ENCODE measurements around the gene KRTAP4-11.
"Not testable (repeated sequence)": the region's sequence is repeated elsewhere in the genome, so short reads cannot be mapped to it uniquely, and the experiment has no call there.

KRTAP4-11 gene

DNA sequence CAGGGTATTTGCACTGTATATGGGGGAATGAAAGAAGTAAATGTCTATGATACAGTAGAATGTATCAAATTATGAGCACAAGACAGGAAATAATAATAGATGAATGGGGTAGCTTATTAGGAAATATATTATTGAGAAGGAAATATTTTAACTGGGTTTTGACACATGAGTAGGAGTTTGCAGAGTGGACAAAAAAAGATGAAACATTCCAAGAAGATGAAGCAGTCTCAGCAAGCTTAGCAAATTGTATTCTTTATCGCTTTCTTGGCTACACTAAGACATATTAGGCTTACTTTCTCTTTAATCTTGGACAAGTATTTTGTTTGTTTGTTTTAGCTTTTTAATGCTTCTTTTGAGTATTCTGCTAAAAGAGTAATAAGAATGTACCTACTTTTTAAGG lies 14.3 kb downstream of the KRTAP4-11 start:
- TF ChIP-seq, protein P1, sequence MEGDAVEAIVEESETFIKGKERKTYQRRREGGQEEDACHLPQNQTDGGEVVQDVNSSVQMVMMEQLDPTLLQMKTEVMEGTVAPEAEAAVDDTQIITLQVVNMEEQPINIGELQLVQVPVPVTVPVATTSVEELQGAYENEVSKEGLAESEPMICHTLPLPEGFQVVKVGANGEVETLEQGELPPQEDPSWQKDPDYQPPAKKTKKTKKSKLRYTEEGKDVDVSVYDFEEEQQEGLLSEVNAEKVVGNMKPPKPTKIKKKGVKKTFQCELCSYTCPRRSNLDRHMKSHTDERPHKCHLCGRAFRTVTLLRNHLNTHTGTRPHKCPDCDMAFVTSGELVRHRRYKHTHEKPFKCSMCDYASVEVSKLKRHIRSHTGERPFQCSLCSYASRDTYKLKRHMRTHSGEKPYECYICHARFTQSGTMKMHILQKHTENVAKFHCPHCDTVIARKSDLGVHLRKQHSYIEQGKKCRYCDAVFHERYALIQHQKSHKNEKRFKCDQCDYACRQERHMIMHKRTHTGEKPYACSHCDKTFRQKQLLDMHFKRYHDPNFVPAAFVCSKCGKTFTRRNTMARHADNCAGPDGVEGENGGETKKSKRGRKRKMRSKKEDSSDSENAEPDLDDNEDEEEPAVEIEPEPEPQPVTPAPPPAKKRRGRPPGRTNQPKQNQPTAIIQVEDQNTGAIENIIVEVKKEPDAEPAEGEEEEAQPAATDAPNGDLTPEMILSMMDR (IDR thresholded peaks at IDR 0.05; ENCODE audit: control insufficient read depth, insufficient read depth, low read depth, low read length, missing control alignments): no peak
- no peak for DNase-seq (ENCODE audit: low read depth)
- H3K4me3 ChIP-seq (ENCODE audit: control insufficient read depth, low read depth, low read length): no peak overlapping the region

DNA sequence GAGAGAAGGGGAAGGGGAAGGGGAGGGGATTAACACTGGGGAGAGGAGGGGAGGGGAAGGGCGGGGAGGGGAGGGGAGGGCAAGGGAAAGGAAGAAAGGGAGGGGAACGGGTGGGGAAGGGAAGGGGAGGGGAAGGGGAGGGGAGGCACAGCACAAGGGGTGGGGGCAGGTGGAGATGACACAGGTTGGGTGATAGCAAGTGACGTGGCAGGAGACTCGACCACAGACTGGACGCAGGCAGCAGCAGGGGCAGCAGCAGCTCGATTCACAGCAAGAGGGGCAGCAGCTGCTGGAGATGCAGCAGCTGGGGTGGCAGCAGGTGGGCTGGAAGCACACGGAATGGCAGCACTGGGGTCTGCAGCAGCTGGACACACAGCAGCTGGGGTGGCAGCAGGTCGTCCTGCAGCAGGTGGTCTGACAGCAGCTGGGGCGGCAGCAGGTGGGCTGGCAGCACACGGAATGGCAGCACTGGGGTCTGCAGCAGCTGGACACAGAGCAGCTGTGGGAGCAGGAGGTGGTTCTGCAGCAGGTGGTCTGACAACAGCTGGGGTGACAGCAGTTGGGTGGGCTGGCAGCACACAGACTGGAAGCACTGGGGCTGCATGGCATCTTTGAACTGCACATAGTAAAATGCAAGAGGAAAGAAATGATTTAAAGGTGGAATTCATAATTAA lies 16.4 kb downstream of the KRTAP4-11 start, which contains the start of gene KRTAP4-16:
KRTAP4-16 (minus strand) TSS at position 624 of the 674 bp plus-strand sequence; CDS start at position 624, 0 bp downstream.
- no peak for DNase-seq (ENCODE audit: low read depth)
- H3K4me3 ChIP-seq (ENCODE audit: control insufficient read depth, low read depth, low read length): peak within 1 kb of the TSS; percentile 12
- TF ChIP-seq, protein P1 (IDR thresholded peaks at IDR 0.05; ENCODE audit: control insufficient read depth, insufficient read depth, low read depth, low read length, missing control alignments): no peak

DNA sequence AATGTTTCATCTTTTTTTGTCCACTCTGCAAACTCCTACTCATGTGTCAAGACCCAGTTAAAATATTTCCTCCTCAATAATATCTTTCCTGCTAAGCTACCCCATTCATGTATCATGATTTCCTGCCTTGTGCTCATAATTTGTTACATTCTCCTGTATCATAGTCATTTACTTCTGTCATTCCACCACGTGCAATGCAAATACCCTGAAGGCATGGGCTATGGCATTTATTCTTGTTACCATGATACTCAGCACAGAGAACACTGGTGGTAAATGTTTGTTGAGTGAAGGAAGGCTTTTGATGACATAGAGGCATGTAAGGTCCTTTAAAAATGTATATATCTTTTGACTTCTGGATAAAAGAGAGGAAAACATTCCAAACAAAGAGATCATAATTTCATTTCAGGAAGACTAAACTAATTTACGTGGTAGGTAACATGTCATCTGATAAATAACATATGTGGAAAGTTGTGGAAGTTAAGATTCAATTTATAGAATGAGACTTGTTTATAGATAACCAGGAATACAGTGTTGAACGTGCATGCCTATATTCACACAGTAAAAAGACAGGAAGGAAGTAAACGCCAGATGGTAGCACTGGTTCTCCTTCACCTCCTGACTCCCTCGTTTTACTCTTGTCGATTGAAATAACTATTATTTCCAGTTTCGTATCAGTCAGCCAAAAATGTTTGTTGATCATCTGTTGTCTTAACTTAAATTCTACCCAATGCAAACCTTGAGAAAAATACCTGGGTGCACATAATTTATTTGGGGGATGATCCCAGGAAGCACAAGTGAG lies 18.3 kb downstream of the KRTAP4-11 start:
- peak; percentile 55 for DNase-seq (ENCODE audit: low read depth)
- H3K4me3 ChIP-seq (ENCODE audit: control insufficient read depth, low read depth, low read length): not testable (repeated sequence)

DNA sequence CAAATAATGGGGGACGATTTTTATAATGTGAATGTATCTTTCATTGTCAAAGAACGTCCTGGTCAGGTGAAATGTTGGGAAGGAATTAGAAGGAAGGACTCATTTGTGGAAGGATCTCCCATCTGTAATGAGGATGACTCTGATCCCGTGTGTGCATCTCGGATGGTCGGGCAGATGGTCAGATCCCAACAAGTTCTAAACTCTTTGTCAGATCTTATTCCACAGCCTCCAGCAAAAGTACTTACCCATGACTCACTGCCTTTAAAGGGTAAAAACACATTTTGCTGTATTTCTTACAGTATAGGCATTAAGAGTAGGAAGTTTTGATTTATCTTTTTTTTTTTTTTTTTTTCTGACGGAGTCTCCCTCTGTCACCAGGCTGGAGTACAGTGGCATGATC lies 19.7 kb downstream of the KRTAP4-11 start:
- no peak for DNase-seq (ENCODE audit: low read depth)
- H3K4me3 ChIP-seq (ENCODE audit: control insufficient read depth, low read depth, low read length): no peak overlapping the region
- TF ChIP-seq, protein P1 (IDR thresholded peaks at IDR 0.05; ENCODE audit: control insufficient read depth, insufficient read depth, low read depth, low read length, missing control alignments): no peak

DNA sequence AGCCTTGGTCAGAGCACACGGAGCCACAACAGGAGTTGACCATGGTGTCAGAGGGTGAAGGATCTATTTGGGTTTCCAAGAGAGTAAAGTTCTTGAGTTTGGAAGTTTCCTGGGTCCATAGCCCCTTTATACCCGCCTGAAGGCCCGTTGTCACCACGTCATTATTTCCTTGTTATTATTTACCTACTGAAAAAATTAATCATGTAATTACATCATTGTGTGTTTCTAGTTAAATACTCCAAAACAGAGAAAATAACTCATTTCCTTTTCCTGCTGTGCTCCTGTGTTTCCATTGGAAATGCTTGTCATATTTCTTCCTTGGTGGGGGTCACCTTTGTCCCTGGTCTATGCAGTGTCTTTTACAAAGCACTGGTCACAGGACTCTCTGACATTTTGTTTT lies 20.1 kb downstream of the KRTAP4-11 start, which contains the start of gene KRTAP4-8:
KRTAP4-8 (minus strand) TSS at position 101 of the 400 bp plus-strand sequence; CDS start at position 43, 58 bp downstream.
- no peak within 1 kb of the TSS for H3K4me3 ChIP-seq (ENCODE audit: control insufficient read depth, low read depth, low read length)
- TF ChIP-seq, protein P1 (IDR thresholded peaks at IDR 0.05; ENCODE audit: control insufficient read depth, insufficient read depth, low read depth, low read length, missing control alignments): no peak
- DNase-seq (ENCODE audit: low read depth): no peak

DNA sequence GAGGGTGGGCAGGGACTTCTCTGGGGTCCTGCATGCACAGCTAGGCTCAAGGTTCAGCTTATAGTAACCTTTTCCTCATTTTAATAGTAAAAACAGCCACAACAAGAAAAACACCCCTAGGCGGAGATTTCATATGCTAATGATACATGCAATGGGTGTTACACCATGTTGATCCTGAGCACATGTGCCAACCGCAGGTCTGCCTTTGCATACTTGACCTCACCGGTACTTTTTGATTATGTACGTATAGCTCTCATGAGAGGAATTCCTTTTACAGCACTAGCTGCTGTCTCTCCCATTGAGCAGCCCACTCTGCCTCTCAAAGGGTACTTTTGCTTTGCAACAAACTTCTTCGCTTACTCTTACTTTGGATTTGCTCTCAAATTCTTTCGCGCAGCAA lies 22.1 kb downstream of the KRTAP4-11 start:
- DNase-seq (ENCODE audit: low read depth): no peak
- H3K4me3 ChIP-seq (ENCODE audit: control insufficient read depth, low read depth, low read length): no peak overlapping the region
- TF ChIP-seq, protein P1 (IDR thresholded peaks at IDR 0.05; ENCODE audit: control insufficient read depth, insufficient read depth, low read depth, low read length, missing control alignments): no peak

DNA sequence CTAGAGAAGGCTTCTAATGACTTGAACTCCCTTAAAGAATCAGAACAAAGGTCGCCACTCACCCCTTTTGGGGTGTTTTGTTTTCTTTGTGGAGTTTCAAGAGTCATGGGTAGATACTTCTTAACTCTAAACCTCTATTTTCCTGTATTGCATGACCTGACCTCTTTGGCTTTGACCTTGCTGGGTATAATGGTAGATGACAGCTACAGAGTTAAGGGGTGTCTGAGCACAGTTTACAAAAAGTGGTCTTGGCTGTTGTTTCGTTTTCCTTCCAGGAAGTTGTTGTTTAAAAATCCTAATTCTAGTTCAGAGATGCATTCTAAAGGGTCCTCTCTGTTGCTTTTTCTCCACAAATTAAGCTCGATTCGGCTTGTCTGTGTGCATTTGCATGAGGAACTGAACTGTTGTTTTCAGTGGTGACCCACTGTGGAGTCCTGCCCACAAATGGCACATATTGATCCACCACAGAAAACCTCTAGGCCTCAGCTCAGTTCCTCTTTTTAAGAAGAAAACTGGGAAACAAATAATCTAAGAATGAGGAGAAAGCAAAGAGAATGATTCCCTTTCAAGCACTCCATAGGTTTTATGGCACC lies 29.3 kb downstream of the KRTAP4-11 start:
- H3K4me3 ChIP-seq (ENCODE audit: control insufficient read depth, low read depth, low read length); DNase-seq (ENCODE audit: low read depth): not testable (repeated sequence)

DNA sequence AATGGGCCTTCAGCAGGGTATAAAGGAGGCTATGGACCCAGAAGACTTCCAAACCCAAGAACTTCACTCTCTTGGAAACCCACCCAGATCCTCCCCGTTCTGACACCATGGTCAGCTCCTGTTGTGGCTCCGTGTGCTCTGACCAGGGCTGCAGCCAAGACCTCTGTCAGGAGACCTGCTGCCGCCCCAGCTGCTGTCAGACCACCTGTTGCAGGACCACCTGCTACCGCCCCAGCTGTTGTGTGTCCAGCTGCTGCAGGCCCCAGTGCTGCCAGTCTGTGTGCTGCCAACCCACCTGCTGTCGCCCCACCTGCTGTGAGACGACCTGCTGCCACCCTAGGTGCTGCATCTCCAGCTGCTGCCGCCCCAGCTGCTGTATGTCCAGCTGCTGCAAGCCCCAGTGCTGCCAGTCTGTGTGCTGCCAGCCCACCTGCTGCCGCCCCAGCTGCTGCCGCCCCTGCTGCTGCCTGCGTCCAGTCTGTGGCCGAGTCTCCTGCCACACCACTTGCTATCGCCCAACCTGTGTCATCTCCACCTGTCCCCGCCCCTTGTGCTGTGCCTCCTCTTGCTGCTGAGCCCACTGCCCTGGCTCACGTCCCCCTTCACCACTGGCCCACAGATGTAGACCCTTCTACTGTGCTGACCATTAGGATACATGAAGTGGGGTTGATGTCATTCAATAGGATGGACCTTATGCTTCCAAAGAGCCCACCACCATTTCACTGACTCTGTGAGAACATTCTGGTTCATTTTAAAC lies 33.9 kb downstream of the KRTAP4-11 start, which contains the start of gene KRTAP4-7:
KRTAP4-7 (plus strand) TSS at position 51 of the 757 bp plus-strand sequence; CDS start at position 108, 57 bp downstream.
- DNase-seq (ENCODE audit: low read depth); H3K4me3 ChIP-seq (ENCODE audit: control insufficient read depth, low read depth, low read length): not testable (repeated sequence)

DNA sequence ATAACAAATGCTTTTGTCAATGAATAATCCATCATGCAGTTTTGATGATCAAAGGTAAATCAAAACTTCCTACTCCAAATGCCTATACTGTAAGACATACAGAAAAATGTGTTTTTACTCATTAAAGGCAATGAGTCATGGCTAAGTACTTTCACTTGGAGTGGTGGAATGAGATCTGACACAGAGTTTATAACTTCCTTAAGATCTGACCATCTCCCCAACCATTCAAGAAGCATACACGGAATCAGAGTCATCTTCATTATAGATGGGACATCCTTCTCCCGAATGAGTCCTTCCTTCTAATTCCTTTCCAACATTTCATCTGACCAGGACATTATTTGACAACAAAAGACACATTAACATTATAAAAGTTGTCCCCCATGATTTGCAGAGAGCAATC lies 34.7 kb downstream of the KRTAP4-11 start:
- DNase-seq (ENCODE audit: low read depth); H3K4me3 ChIP-seq (ENCODE audit: control insufficient read depth, low read depth, low read length): not testable (repeated sequence)

Measured in AG09309 (cell line).